ENCODE results near the gene ANP32A. TPM values are rescaled to one million over a fixed set of nuclear protein-coding genes. Genes with fewer than 3 reads are reported as not detected.

Gene ANP32A
- total and polyA plus RNA-seq, 2 experiments from 2014 or later: 59.4 to 114 TPM

- no peak overlapping the region for H2AFZ ChIP-seq
- H3K79me2 ChIP-seq: no peaks in the 10 kb centered on the region
- H3K27ac ChIP-seq: no peak overlapping the region
- no peaks in the 10 kb centered on the region for H4K20me1 ChIP-seq (ENCODE audit: insufficient read depth, poor library complexity, severe bottlenecking)
- WGBS (ENCODE audit: low lambda C conversion rate, missing lambda C conversion rate): 85% methylated on average over 3 of the region's 3 CpGs
- DNase-seq (ENCODE audit: low spot score): no peak
- no peaks in the 10 kb centered on the region for H3K4me1 ChIP-seq (ENCODE audit: insufficient read depth)
- no peaks in the 10 kb centered on the region for H3K9me2 ChIP-seq (replicated peaks; ENCODE audit: insufficient read depth)
- no peak overlapping the region for H3K4me3 ChIP-seq
- peaks cover 5% of the 10 kb centered on the region for H3K27me3 ChIP-seq
- no peaks in the 10 kb centered on the region for H3K9me3 ChIP-seq (ENCODE audit: low read depth)
- H3K36me3 ChIP-seq (replicated peaks; ENCODE audit: insufficient read depth, low read depth): no peaks in the 10 kb centered on the region
- TF ChIP-seq EZH2phosphoT487 (IDR thresholded peaks at IDR 0.05; ENCODE audit: low read depth, severe bottlenecking, unreplicated experiment) (no peak), EZH2 (IDR thresholded peaks at IDR 0.05; ENCODE audit: borderline replicate concordance) (no peak), CTCF (IDR thresholded peaks at IDR 0.05; ENCODE audit: poor library complexity) (no peak)
- no peak overlapping the region for H3K4me2 ChIP-seq
Measured at GRCh38 chr15:68834346-68834745, 13.7 kb upstream of the ANP32A start.

- no peak overlapping the region for H2AFZ ChIP-seq
- H3K4me1 ChIP-seq (ENCODE audit: insufficient read depth): no peaks in the 10 kb centered on the region
- H3K27me3 ChIP-seq: no peaks in the 10 kb centered on the region
- H3K9me3 ChIP-seq (ENCODE audit: low read depth): no peaks in the 10 kb centered on the region
- no peaks in the 10 kb centered on the region for H3K36me3 ChIP-seq (replicated peaks; ENCODE audit: insufficient read depth, low read depth)
- no peak for DNase-seq (ENCODE audit: low spot score)
- H3K27ac ChIP-seq: no peak overlapping the region
- H3K4me3 ChIP-seq: no peak overlapping the region
- H3K79me2 ChIP-seq: no peaks in the 10 kb centered on the region
- no peaks in the 10 kb centered on the region for H3K9me2 ChIP-seq (replicated peaks; ENCODE audit: insufficient read depth)
- WGBS (ENCODE audit: low lambda C conversion rate, missing lambda C conversion rate): 47% methylated on average over 10 of the region's 10 CpGs
- no peak overlapping the region for H3K4me2 ChIP-seq
- TF ChIP-seq CTCF (IDR thresholded peaks at IDR 0.05; ENCODE audit: poor library complexity) (no peak), EZH2phosphoT487 (IDR thresholded peaks at IDR 0.05; ENCODE audit: low read depth, severe bottlenecking, unreplicated experiment) (no peak), EZH2 (IDR thresholded peaks at IDR 0.05; ENCODE audit: borderline replicate concordance) (no peak)
- no peaks in the 10 kb centered on the region for H4K20me1 ChIP-seq (ENCODE audit: insufficient read depth, poor library complexity, severe bottlenecking)
Measured at GRCh38 chr15:68833700-68834331, 13.1 kb upstream of the ANP32A start.

GRCh38 chr15:68830141-68830785, 9.6 kb upstream of the ANP32A start:
- H3K9me2 ChIP-seq (replicated peaks; ENCODE audit: insufficient read depth): no peaks in the 10 kb centered on the region
- TF ChIP-seq CTCF (IDR thresholded peaks at IDR 0.05; ENCODE audit: poor library complexity) (no peak), EZH2 (IDR thresholded peaks at IDR 0.05; ENCODE audit: borderline replicate concordance) (no peak), EZH2phosphoT487 (IDR thresholded peaks at IDR 0.05; ENCODE audit: low read depth, severe bottlenecking, unreplicated experiment) (no peak)
- H3K4me3 ChIP-seq: no peak overlapping the region
- no peaks in the 10 kb centered on the region for H3K36me3 ChIP-seq (replicated peaks; ENCODE audit: insufficient read depth, low read depth)
- no peak overlapping the region for H3K27ac ChIP-seq
- no peaks in the 10 kb centered on the region for H3K9me3 ChIP-seq (ENCODE audit: low read depth)
- no peak for DNase-seq (ENCODE audit: low spot score)
- H3K27me3 ChIP-seq: no peaks in the 10 kb centered on the region
- WGBS (ENCODE audit: low lambda C conversion rate, missing lambda C conversion rate): 46% methylated on average over 3 of the region's 3 CpGs
- no peaks in the 10 kb centered on the region for H3K4me1 ChIP-seq (ENCODE audit: insufficient read depth)
- H4K20me1 ChIP-seq (ENCODE audit: insufficient read depth, poor library complexity, severe bottlenecking): no peaks in the 10 kb centered on the region
- no peak overlapping the region for H3K4me2 ChIP-seq
- H2AFZ ChIP-seq: no peak overlapping the region
- H3K79me2 ChIP-seq: no peaks in the 10 kb centered on the region
